IPS-20b (cell line): Measurements from ENCODE around the gene SIK1.
"Not testable (repeated sequence)": the region's sequence is repeated elsewhere in the genome, so short reads cannot be mapped to it uniquely, and the experiment has no call there.

ENCODE experiments used
- H3K27ac ChIP-seq: one replicate; pipeline ENCODE4 v1.5.1; 2013; ENCODE audit warnings: low read length
- H3K27me3 ChIP-seq: 2 replicates; pipeline ENCODE4 v1.6.1; 2013; ENCODE audit warnings: mild to moderate bottlenecking, low read length, inconsistent platforms; ENCODE audit not compliant: insufficient read depth
- H3K36me3 ChIP-seq: 2 replicates; pipeline ENCODE4 v1.6.1; 2013; ENCODE audit warnings: low read depth, mild to moderate bottlenecking, inconsistent platforms, low read length, moderate library complexity; ENCODE audit not compliant: insufficient read depth
- H3K4me1 ChIP-seq: 2 replicates; pipeline ENCODE4 v1.6.1; 2013; ENCODE audit warnings: mild to moderate bottlenecking, control low read depth, inconsistent platforms, low read length, moderate library complexity; ENCODE audit not compliant: insufficient read depth
- H3K4me3 ChIP-seq: 2 replicates; pipeline ENCODE4 v1.5.1; 2013; ENCODE audit warnings: mild to moderate bottlenecking, low read length, inconsistent platforms
- H3K9ac ChIP-seq: 2 replicates; pipeline ENCODE4 v1.6.1; 2013; ENCODE audit warnings: low read depth, mild to moderate bottlenecking, inconsistent platforms, low read length, moderate library complexity
- H3K9me3 ChIP-seq: 2 replicates; pipeline ENCODE4 v1.6.1; 2013; ENCODE audit warnings: mild to moderate bottlenecking, low read depth, low read length, inconsistent platforms; ENCODE audit not compliant: insufficient read depth

The SIK1 gene

DNA sequence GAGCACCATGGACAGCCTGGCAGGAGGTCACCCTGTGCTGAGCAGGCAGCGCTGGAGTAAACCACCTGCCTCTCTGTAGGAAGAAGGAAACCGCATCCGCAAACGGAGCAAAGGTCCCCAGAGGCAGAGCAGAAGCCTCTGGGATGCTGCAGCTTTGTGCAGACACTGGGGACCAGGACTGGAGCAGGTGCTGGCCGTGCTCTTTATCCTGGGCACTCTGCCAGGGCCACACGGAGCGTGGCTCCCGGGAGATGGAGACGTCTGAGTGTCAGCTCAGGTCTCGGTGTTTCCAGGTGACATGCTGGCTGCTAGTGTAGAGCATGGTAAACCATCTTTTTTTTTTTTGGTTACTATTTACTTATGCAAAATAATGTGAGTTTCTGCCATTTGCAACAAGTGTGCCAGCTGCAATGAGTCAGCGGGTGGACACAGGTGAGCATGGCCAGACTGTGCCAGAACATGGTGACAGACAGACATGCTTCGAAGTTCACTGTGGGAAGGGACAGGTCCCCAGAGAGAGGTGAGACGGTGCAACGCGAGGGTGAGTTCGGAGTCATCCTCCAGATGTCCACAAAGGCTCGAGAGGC lies 4.0 kb upstream of the SIK1 start:
- not testable (repeated sequence) for H3K36me3 ChIP-seq, H3K9me3 ChIP-seq, H3K4me3 ChIP-seq, H3K4me1 ChIP-seq, H3K27ac ChIP-seq, H3K27me3 ChIP-seq, H3K9ac ChIP-seq

DNA sequence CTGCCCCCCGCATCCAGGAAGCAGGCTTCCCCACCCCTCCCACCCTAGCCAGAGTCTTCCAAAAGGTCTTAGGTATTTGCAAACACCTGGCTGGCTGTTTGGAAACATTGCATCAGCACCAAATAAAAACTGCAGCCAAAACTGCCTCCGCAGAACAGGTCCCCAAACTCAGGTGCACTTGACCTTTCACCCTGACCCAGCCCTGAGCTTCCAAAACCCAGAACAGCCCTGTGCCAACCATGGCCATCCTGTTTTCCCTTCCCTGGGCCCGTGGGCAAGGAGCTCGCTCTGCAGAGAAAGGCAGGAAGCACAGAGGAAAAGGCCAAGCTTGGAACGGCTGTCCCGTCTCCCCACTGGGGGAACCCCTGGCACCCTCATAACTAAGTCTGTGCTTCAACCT lies 2.0 kb upstream of the SIK1 start:
- H3K4me3 ChIP-seq, H3K36me3 ChIP-seq, H3K27ac ChIP-seq, H3K9ac ChIP-seq, H3K9me3 ChIP-seq, H3K4me1 ChIP-seq, H3K27me3 ChIP-seq: not testable (repeated sequence)

GRCh38 chr21:43427242-43427559 lies 270 bp upstream of the SIK1 start:
- H3K9me3 ChIP-seq, H3K27ac ChIP-seq, H3K36me3 ChIP-seq, H3K9ac ChIP-seq, H3K4me3 ChIP-seq, H3K27me3 ChIP-seq, H3K4me1 ChIP-seq: not testable (repeated sequence)

DNA sequence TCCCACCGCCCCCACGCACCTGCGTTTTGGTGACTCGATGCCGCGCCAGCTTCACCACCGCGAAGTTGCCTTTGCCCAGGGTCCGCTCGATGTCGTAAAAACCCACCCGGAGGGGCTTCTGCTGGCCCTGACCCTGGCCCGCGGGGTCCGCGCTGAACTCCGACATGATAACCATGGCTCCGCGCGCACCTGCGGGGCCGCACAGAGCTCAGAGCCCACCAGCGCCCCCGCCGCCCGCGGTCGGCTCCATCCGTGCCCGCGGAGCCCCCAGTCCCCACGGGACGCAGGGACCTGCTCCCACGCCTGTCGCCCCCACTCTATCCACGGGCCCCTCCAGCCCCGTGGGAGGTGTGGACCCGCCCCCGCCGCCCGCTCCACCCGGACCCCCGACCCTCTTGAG lies 927 bp downstream of the SIK1 start:
- H3K4me1 ChIP-seq, H3K27me3 ChIP-seq, H3K27ac ChIP-seq, H3K9me3 ChIP-seq, H3K36me3 ChIP-seq, H3K4me3 ChIP-seq, H3K9ac ChIP-seq: not testable (repeated sequence)

- H3K27ac ChIP-seq, H3K27me3 ChIP-seq, H3K9ac ChIP-seq, H3K4me1 ChIP-seq, H3K36me3 ChIP-seq, H3K4me3 ChIP-seq, H3K9me3 ChIP-seq: not testable (repeated sequence)
Measured at GRCh38 chr21:43419475-43419874, 7.5 kb downstream of the SIK1 start.

DNA sequence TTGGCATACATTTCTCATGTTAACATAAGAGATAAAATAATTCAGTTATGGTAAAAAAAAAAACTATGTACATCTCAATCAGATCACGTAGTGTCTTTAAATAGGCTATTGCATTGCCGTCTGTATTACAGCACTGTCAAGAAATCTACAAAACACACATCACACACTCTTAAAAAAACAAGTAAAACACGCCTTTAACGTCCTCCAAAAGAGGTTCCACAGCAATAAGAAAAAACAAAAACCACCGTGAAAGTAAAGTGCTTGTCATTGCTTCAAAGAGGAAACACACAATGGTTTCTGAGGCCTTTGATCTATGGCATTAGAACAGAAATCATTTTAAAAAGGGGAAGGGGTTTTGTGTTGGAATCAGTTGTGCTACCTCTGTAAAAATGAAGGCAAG lies 12.4 kb downstream of the SIK1 start:
- not testable (repeated sequence) for H3K4me1 ChIP-seq, H3K9me3 ChIP-seq, H3K9ac ChIP-seq, H3K36me3 ChIP-seq, H3K27ac ChIP-seq, H3K27me3 ChIP-seq, H3K4me3 ChIP-seq

DNA sequence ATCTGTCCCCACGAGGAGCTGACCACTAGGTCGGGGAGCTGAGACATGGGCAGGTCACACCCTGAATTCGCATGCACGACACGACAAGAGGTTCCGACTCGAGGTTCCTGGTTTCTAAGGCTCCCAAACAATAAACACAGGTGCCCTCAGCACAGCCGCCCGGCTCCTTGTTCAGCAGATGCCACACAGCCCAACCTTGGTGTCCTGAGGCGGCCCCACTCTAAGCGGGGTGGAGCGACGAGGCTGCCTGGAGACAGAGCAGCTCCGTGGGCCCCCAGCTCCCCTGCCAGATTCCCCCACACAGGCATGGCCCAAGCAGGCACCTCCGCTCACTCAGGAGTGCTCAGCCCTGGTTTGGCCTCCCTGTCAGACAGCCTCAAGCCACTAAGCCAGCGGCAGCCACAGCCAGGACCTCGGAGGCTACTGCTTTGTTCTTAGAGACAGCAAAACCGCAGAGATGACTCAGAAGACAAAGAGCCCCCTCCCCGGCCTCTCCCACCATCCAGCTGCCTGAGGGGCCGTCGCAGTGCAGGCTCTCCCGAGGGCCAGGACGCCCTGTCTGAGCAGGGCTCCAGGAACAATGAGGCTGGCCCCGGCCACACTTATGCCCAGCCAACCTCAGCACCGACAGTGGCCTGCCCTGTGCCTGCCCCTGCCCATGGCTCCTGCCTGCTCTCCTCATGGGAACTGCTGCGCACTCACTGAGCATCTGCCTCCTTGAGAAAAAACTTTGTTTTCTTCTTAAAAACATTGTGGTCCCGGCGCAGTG lies 14.7 kb downstream of the SIK1 start:
- not testable (repeated sequence) for H3K27me3 ChIP-seq, H3K36me3 ChIP-seq, H3K4me1 ChIP-seq, H3K4me3 ChIP-seq, H3K27ac ChIP-seq, H3K9ac ChIP-seq, H3K9me3 ChIP-seq

DNA sequence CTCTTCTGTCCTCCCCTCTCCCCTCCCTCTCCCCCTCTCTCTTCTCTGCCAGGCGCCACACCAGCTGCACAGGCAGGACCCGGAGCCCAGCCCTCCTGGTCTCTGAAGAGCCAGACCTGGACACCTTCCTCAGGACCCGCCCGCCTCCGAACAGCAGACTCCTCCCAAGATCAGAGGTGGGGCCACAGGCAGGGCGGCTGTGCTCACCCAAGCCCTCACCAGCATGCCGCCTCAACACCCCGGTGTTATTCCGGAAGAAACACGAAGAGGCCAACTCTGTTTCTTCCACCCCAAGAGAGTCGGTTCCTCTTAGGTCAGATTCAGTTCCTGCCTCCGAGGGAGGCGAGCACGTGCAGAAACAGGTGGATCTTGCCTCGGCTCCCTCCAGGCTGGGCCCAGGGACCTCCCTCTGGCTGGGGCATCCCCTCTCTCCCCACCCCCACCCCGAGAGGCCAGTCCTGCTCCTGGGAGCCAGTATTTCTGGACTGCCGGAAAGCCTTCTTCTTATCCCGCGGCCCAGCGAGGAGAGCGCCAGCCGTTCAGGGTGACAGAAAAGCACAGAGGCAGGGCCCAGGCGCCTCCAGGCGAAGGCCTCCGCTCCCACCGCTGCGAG lies 16.4 kb downstream of the SIK1 start:
- not testable (repeated sequence) for H3K36me3 ChIP-seq, H3K4me3 ChIP-seq

GRCh38 chr21:43407139-43407538 lies 19.8 kb downstream of the SIK1 start:
- H3K27me3 ChIP-seq, H3K27ac ChIP-seq, H3K9ac ChIP-seq, H3K4me1 ChIP-seq, H3K4me3 ChIP-seq, H3K36me3 ChIP-seq, H3K9me3 ChIP-seq: not testable (repeated sequence)

More for the DNA sequence above, 16.4 kb downstream of the SIK1 start:
- not testable (repeated sequence) for H3K9me3 ChIP-seq, H3K4me1 ChIP-seq, H3K27ac ChIP-seq, H3K27me3 ChIP-seq, H3K9ac ChIP-seq

- not testable (repeated sequence) for H3K9ac ChIP-seq, H3K9me3 ChIP-seq, H3K4me3 ChIP-seq, H3K27me3 ChIP-seq, H3K4me1 ChIP-seq, H3K27ac ChIP-seq, H3K36me3 ChIP-seq
Measured at GRCh38 chr21:43404450-43404849, 22.5 kb downstream of the SIK1 start.

DNA sequence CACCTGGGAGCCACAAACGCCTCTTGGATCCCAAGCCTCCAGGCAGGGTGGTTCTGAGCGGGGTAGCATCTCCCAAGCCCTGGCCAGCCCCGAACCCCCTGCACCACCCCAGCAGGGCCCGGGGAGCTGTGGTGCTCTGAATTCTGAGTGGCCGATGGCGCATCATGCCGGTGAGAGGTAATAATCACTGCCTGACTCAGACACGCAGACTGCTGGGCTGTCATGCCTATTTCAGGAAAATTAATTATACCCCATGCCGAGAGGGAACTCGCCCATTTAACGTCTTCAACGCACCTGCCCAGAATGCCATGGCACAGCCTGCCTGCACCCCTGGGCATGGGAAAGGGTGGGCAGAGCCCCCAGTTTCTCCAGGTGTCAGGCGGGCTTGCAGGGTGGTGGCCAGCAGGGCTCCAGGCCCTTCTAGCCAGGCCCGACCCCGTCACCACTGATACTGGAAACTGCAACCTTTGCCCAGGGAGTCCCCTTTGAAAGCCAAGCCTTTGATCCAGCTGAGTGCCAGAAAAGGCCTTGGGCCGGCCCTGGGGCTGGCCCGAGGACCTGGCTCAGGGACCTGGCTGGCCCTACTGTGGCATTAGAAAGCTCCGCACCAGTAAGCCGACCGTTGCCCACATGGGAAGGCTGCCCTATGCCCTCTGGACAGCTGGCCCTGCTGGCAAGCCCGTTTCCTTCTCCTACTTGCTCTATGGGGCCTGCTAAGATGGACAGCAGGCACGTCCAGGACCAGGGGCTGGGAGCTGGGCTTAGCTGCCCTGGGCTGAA lies 23.1 kb downstream of the SIK1 start:
- H3K9ac ChIP-seq, H3K9me3 ChIP-seq, H3K4me1 ChIP-seq, H3K27ac ChIP-seq, H3K27me3 ChIP-seq, H3K36me3 ChIP-seq, H3K4me3 ChIP-seq: not testable (repeated sequence)

GRCh38 chr21:43401125-43401524 lies 25.8 kb downstream of the SIK1 start:
- not testable (repeated sequence) for H3K9me3 ChIP-seq, H3K27me3 ChIP-seq, H3K4me3 ChIP-seq, H3K36me3 ChIP-seq, H3K4me1 ChIP-seq, H3K9ac ChIP-seq, H3K27ac ChIP-seq
